Activated CD8-positive, alpha-beta memory T cell treated with anti-CD3 and anti-CD28 coated beads, Interleukin-2, amount 50 U/mL, for 24 hours (primary cell): ENCODE measurements around the gene OST4.

Experiments used
- DNase-seq: peaks from one replicate; pipeline ENCODE4 v3.0.0-alpha.2; 2020; ENCODE audit errors: extremely low read depth

Gene OST4

GRCh38 chr2:27093430-27094352, 22.2 kb upstream of the OST4 start:
- DNase-seq: no peak

- DNase-seq: no peak
Measured at GRCh38 chr2:27092696-27093429, 21.4 kb upstream of the OST4 start.

- no peak for DNase-seq
Measured at GRCh38 chr2:27091746-27092695, 20.6 kb upstream of the OST4 start.

GRCh38 chr2:27089111-27089954, 17.9 kb upstream of the OST4 start:
- DNase-seq: no peak

DNA sequence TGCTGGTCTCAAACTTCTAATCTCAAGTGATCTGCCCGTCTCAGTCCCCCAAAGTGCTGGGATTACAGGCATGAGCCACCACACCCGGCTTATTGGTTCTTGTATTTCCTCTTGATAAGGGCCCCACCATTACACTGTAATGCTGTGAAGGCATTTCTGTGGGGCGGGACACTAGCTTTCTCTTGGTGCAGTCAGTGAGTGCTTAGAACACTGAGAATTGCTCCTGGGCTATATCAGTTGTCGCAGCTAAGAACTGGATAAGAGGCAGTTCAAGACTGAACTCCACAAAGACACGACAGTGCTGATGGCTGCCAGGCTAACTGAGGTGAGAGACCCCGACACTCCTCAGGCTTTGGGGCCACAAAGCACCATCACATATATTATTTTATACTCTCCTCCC, 17.2 kb upstream of the OST4 start:
- no peak for DNase-seq

DNA sequence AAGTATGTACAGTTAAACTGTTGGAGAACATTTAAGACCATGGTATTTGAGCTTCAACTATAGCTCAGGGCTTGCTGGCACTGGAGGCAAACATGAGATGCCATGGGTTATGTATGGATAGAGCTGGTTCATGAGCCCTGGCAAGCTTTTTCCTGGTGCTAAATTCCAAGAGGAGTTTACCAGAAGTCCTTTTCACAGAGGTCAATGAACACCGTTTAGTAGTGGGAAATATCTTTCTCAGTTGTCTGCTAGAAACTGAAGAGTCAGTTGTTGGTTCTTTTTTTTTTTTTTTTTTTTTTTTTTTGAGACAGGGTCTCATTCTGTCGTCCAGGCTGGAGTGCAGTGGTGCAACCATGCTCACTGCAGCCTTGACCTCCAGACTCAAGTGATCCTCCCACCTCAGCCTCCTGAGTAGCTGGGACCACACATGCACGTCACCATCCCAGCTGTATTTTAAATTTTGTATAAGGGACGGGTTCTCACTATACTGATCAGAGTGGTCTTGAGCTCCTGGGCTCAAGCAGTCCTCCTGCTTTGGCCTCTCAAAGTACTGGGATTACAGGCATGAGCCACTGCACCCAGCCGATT, 16.5 kb upstream of the OST4 start:
- no peak for DNase-seq

DNA sequence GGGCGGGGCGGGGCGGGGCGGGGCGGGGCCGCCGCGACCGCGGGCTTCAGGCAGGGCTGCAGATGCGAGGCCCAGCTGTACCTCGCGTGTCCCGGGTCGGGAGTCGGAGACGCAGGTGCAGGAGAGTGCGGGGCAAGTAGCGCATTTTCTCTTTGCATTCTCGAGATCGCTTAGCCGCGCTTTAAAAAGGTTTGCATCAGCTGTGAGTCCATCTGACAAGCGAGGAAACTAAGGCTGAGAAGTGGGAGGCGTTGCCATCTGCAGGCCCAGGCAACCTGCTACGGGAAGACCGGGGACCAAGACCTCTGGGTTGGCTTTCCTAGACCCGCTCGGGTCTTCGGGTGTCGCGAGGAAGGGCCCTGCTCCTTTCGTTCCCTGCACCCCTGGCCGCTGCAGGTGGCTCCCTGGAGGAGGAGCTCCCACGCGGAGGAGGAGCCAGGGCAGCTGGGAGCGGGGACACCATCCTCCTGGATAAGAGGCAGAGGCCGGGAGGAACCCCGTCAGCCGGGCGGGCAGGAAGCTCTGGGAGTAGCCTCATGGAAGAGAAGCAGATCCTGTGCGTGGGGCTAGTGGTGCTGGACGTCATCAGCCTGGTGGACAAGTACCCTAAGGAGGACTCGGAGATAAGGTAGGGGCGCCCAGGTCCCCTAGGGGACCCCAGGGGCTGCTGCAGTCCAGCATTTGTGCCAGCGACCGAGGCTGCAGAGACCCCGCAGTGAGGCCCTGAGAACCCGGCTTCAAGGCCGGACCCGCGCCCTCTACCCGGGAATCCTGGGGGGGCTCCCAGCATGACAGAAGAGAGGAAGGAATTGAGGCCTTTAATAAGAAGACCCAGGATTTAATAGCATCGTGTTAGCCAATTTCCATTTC, 15.5 kb upstream of the OST4 start, which contains the start of gene KHK:
Gene KHK (plus strand): TSS at position 49 of the 870 bp plus-strand sequence. CDS start 488 bp downstream, at position 537.
- no peak for DNase-seq

DNA sequence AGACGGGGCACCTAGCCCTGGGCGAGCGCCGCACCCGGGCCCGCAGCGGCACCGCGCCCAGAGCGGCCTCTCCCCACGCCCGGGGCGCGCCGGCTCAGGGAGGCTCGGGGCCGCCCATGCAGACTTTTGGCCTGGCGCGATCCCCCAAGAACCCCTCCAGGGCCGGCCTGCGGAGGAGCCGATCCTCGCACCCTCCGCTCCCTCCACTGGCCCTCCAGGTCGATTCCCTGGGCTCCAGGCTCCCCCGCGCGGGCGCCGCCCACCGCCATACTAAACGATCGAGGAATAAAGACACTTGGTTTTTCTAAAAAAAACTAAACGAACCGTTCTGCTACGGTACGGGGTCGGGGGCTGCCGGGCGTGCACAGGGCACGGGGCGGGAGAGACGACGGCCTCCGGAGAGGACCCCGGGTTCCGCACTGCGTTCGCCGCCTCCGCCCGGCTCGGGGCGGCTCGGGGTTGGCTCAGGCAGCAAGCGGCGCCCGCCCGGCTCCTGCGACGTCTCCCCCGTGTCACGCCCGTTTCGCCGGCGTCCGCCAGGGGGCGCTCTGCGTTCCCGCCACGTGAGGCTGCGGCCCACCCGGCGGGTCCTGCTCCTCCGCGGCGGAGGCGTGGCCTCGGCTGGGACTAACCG, 14.8 kb upstream of the OST4 start:
- peak; percentile 89 for DNase-seq

DNA sequence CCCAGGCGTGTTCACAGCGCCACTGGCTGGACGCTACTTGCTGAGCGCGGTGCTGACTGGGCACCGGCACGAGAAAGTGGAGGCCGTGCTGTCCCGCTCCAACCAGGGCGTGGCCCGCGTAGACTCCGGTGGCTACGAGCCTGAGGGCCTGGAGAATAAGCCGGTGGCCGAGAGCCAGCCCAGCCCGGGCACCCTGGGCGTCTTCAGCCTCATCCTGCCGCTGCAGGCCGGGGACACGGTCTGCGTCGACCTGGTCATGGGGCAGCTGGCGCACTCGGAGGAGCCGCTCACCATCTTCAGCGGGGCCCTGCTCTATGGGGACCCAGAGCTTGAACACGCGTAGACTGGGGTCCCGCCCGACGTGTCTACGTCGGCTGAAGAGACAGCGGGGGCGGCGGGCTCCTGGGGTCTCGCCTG, 14.2 kb upstream of the OST4 start:
- DNase-seq: no peak

DNA sequence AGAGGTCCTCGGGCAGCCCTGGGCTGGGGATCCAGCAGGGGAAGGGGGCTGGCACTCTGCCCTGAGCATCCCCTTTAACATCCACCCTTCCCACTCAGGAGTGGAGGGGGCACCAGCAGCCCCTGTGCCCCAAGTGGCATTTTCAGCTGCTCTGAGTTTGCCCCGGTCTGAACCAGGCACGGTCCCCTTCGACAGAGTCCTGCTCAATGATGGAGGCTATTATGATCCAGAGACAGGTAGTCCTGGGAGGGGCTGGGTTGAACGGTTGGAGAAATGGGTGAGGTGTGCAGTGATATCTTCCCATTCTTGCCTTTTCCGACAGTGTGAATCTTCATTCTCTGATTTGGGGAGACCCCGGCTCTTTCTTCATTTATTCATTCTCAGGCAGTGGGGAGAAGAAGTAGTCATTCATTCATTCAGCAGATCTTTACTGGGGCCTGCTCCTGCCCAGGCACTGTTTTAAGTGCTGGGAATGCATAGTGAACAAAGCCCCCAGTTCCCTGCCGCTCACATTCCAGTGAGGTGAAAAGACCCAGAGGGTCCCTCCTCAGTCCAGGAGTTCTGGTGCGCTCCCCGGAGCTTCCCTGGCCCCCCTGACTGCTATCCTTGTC, 13.7 kb upstream of the OST4 start:
- DNase-seq: no peak

GRCh38 chr2:27084297-27085061, 13.0 kb upstream of the OST4 start:
- DNase-seq: no peak

- no peak for DNase-seq
Measured at GRCh38 chr2:27083410-27084296, 12.2 kb upstream of the OST4 start.

DNA sequence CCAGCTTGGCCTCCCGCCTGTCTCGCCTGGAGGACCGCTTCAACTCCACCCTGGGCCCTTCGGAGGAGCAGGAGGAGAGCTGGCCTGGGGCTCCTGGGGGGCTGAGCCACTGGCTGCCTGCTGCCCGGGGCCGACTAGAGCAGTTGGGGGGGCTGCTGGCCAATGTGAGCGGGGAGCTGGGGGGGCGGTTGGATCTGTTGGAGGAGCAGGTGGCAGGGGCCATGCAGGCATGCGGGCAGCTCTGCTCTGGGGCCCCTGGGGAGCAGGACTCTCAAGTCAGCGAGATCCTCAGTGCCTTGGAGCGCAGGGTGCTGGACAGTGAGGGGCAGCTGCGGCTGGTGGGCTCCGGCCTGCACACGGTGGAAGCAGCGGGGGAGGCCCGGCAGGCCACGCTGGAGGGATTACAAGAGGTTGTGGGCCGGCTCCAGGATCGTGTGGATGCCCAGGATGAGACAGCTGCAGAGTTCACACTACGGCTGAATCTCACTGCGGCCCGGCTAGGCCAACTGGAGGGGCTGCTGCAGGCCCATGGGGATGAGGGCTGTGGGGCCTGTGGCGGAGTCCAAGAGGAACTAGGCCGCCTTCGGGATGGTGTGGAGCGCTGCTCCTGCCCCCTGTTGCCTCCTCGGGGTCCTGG, 11.4 kb upstream of the OST4 start:
- no peak for DNase-seq

DNA sequence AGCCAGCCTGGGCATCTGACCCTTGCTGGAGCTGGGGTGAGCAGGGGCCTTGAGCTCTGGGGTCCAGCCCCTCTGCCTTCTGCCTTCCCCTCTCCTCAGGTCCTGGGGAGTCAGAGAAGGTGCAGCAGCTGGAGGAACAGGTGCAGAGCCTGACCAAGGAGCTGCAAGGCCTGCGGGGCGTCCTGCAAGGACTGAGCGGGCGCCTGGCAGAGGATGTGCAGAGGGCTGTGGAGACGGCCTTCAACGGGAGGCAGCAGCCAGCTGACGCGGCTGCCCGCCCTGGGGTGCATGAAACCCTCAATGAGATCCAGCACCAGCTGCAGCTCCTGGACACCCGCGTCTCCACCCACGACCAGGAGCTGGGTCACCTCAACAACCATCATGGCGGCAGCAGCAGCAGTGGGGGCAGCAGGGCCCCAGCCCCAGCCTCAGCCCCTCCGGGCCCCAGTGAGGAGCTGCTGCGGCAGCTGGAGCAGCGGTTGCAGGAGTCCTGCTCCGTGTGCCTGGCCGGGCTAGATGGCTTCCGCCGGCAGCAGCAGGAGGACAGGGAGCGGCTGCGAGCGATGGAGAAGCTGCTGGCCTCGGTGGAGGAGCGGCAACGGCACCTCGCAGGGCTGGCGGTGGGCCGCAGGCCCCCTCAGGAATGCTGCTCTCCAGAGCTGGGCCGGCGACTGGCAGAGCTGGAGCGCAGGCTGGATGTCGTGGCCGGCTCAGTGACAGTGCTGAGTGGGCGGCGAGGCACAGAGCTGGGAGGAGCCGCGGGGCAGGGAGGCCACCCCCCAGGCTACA, 10.7 kb upstream of the OST4 start:
- no peak for DNase-seq

- DNase-seq: no peak
Measured at GRCh38 chr2:27080603-27080936, 9.1 kb upstream of the OST4 start.

DNA sequence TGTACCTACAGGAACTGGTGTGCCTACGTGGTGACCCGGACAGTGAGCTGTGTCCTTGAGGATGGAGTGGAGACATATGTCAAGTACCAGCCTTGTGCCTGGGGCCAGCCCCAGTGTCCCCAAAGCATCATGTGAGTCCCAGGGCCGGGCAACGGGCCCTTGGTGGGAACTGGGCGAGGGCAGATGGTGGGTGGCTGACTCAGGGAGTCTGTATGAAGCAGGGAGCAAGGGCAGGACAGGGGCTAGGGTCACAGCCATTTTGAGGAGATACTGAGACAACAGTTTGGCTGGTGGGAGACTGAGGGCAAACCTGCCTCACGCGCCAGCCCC, 8.7 kb upstream of the OST4 start:
- no peak for DNase-seq
